Hematopoietic multipotent progenitor cell treated with erythropoietin and hydrocortisone succinate and interleukin-3 and kit ligand, for 4 days (in vitro differentiated cells): ENCODE results near the gene DHCR24.

Source experiments
- DNase-seq: peaks from one replicate; pipeline ENCODE4 v3.0.0-alpha.2; 2015

Gene DHCR24

DNA sequence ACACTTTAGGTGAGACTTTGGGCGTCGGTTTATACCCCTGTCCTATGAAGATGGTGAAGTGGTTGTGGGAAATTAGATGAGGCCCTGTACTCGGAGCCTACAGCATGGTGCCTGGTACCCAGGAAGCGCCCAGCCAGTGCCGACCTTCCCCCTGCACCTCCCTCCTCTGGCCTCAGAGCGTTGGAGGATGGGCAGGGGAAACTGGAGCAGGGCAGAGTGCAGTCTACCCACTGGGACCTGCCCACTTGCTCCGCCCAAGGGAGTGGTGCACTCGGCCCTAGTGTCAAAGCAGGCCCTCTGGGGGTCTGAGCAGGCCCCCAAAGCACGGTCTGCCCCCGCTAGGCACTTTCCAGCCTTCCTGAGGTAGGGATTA, 72.9 kb downstream of the DHCR24 start:
- DNase-seq: no peak

DNA sequence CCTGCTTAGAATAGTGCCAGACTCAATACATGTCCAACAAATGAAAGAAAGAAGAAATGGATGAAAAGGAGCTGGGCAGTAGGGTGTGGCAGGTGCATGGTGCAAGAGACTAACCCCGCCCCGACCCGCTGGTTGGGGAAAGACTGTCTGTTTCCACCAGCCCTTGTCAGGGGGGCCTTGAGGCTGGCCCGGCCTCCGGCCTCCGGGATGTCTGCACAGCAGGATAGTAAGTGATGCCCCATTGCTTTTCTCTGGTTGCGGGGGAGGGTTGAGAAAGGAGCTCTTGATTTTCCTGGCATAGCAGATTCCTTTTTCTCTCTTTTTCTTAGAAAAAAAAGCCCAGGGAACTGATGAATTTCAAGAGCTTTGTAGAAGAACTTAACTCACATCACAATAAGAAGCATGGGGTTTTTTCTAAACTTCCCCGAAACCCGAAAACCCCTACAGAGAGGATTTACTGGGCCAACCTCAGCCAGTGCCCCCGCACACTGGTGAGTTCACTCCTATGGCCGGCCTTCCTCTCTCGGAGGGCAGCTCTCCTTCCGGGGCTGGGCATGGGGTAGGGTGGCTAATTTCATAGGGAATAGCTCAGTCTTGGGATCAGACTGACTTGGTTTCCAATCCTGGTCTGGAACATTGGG, 73.4 kb downstream of the DHCR24 start:
- no peak for DNase-seq

DNA sequence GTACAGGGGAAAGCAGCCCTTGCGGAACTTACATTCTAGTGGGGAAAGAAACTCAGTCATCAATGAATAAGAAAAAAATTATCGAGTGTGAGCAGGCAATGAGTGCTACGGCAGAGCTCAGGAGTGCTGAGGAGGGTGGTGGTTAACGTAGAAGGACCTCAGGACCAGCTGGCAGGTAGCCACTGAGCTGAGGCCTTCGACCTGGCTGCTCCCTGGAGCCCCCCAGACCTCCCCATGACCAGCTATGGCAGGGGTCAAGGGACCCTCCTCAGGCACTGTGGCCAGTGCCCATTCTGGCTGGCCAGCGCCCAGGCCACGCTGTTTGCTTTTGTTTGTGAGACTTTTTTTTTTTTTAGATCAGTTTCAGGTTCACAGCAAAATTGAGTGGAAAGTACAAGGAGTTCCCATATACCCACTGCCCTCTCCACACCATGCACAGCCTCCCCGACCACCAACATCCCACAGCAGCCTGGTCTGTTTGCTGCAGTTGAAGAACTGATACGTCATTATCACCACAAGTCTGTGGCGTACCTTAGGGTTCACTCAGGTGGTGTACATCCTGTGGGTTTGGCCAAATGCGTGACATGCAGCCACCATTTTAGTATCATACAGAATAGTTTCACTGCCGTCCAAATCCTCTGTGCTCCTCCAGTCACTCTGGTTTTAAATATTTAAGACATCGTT, 74.1 kb downstream of the DHCR24 start:
- no peak for DNase-seq

DNA sequence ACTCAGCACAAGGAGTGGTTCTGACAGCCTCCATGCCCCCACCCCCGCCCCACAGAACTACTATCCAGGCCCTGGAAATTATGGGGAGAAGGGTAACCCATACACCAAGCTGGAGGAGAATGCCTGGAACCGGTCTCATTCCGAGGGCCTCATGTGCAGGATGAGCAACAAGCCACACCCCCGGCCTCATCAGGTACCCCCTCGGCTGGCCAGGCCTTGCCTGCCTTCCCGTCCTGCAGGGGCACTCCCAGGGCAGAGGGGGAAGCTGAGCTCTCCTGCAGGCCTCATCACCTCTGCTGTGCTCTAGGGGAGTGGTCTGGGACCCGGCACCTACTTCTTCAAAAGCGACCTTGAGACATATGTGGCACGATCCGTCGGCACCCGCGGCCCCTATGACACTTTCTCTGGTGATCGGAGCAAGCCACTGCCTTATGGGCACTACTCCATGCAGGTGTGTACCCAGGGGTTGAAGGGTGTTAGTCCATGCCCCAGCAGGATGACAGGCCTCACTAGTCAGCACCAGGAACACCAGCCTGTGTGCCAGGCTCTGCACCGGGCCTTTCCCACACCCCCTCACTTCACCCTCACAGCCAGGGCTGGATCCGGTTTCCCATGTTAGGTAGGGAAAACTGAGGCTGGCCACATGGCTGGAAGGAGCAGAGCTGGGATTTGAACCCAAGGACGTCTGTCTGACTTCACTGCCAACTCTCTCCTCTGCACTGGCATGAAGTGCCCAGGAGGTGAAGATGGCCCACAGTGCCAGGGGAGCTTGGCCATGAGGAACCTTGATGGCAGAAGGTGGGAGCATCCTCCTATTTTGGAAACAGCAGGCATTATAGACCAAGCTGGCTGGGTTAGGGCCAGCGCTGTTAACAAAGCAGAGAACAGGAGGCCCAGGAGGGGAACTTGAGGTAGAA, 75.0 kb downstream of the DHCR24 start:
- no peak for DNase-seq

DNA sequence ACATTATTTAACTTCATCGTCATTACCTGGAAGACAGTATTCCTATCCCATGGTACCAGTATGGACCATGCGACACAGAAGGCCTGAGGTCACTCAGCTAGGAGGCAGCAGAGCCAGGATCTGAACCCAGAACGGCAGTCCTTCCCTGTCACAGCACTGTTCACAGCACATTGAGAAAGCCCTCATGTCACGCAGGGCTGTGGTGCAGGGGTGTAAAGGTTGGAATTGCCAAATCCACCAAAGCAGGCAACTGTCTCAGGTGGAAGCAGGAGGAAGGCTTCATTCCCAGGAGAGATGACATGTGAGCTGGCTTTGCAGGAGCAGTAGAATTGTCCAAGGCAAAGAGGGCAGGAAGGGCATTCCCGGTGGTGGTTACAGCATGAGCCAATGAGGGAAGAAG, 75.9 kb downstream of the DHCR24 start:
- no peak for DNase-seq

DNA sequence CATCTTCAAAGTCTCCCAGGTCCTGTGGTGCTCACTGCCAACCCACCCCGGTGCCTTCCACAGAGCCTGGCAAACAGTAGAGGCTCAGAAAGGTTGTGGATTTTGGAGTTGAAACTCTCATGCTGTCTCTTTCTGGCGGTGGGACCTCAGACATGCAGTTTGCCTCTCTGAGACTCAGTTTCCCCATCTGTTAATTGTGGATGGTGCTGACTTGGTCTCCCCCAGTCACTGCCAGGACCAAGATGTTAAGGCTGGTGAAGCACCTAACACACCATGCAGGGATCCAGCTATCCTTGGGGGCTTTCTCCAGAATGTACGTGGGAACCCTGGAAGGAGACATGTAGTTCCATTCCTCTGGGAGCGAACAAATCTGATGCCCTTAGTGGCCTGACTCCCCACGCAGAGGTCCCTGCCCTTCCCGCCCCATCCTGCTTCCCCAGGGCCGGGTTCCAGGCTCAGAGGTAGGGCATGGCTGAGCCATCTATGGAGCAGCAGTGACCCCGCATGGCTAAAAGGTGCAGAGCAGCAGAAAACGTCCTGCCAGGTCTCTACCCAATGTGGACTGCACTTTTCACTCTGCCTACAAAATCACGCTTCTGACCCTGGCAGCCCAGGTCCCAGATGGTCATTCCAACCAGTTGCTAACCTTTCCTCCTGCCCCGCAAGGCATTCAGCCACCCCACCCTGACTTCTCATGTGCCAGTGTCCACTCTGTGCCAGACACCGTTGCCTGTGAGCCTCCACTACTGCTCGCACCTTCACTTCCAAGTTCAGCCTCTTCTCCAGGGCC, 76.6 kb downstream of the DHCR24 start:
- peak; percentile 80 for DNase-seq

DNA sequence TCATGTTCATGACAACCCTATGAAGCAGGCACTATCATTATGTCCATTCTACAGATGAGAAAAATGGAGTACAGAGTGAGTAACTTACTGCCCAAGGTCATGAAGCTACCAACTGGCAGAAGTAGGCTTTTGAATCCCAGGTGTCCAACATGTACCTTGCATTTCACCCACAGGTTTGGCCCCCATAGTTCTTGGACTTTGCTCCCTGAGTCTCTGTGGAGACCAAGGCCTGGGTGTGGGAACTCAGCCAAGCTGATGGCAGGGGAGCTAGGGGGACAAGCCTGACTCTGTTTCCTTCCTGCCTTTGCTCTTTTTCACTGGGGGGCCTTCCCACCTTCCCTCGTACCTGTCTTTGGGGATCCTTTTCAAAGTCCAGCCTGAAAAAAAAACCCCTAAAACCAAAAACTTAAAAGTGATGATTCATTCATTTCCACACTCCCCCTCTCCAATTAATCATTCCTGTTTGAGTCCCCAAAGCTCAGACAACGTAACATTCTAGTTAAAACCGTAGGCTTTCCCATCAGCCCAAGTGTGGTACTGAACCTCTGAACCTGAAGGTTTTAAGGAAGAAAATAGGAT, 77.4 kb downstream of the DHCR24 start:
- DNase-seq: no peak

DNA sequence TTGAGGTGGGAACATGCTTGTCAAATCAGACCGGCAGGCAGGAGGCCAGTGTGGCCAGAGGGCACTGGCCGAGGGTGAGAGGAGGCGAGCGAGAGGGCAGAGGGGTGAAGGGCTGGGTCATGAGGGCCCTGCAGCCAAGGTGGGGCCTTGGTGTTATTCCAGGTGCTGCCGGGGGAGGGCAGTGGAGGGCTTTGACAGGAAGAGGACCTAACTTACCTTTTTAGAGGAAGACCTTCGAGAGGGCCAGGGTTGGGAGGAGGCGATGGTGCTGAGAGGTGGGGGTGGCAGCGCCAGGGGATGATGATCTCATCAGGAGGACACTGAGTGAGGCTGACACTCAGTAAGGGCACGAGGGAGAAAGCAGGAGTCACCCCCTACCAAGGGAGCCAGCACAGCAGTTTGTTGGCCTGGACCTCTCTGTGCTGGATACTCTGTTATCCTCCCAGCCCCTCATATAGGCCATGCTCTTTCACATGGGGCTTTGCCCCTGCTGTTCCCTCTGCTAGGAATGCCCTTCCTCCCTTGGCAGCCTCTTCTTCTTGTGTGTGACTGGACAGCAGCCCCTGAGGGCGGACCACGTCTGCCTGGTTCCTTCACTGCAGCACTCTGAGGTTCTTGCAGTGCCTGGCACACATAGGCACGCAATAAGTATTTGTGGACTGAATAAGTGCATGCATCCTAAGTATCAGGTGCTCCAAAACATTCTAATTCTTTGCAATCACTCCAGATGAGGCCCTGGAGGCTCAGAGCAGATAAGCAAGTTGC, 78.4 kb downstream of the DHCR24 start:
- no peak for DNase-seq

DNA sequence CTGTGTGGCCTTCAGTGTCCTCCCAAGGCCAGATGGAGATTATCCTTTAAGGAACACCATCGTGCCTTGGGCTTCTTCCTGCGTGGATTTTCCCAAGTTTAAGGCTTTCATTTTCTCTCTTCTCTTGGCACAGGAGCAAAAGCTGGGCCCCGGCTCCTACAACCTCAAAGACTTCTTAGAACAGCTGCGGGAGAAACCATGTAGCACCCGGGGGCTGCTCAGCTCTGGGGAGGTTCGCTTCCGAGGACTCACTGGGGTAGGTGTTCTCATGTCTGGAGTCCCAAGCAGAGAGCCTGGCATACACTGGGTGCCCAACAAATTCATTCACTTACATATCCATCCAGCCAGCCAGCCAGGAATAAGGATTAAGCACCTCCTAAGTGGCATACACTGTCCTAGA, 79.2 kb downstream of the DHCR24 start:
- no peak for DNase-seq

DNA sequence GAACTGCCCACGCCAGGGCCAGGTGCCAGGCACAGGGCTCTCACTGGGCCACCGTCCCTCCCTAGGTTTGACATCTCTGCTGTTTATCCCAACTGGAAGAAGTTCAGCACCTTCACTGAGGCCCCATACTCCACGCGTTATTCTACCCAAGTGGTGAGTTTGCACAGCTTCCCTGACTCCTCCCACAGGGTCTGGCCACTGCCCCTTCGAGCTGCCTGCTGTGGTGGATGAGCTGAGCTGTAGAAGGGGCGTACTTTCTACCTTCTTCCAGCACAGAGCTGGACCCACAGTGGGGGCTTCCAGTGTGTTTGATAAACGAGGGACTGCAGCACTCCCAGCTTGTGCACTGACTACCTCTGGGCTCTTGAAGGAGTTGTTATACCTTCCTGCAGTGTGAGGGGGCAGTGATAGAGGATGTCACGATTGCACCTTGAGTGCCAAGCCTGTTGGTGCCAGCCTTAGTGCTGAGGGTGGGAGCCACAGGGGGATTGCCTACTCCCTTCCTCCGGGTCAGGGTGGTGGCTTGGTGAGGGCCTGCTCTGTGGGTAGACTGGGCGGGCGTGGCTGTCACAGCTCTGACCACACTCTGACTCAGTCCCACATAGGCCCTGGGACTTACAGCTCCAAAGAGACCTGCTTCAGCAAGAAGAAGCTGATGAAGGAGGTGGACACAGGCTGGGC, 79.9 kb downstream of the DHCR24 start:
- peak; percentile 87 for DNase-seq

DNA sequence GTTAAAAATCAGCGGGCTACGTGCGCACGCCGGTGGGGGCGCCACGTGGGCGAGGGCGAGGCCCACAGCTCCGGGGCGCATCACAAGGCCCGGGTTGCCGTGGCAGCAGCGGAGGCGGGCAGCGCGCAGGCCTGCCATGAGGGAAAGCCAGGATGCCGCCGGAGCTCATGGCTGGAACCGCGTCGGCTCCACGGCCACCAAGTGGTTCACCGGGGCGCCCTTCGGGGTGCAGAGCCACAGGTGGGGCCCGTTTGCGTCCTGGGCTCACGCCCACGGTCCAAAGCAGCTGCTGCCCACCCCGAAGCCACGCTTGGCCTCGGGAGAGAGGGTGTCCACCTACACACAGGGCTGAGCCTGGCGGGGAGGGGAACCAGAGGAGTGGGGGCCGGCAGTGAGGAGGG, 81.0 kb downstream of the DHCR24 start:
- DNase-seq: no peak

DNA sequence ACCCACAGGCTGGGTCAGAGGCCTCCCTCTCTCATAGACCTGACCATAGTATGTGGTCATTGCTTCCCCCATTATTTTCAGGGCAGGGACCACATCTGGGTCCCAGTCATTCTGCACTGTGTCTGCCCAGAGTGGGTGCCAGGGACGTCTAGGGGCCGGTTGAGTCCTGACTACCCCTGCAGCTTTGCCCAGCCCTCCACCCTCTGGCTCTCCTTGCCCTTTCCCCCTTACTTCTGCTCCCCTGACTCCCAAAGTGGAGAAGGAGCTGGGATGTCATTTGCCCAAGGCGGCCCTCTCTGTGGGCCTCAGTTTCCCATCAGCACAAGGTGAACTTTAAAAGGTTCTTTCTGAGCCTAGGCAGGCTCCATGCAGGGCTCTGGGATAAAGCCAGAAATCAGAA, 81.5 kb downstream of the DHCR24 start:
- DNase-seq: no peak

DNA sequence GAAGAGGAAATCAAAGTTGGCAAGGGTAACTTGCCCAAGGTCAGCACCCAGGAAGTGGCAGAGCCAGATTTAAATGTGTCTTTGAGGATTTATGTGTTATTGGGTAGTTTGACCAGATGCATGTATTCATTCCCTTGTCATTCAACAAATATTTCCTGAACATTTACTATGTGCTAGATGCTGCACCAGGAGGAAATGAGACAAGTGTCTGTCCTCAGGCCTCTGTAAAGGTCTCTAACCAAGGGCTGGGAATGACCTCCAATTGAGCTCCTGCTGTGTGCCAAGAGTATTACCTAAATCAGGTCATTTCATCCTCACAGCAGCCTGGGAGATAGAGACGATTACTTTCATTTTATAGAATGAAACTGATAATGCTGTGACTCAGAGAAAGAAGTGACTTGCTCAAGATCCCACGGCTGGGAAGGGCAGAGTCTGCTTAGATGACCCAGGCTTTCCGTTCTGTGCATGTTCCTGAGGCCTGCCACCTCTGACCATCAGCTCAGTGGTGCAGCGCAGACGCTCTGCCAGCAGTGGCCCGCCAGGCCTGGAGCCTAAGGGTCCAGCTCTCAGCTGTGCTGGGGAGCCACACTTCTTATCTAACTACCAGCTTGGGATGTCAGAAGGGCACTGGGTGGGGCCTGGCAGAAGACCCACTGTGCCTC, 82.4 kb downstream of the DHCR24 start:
- no peak for DNase-seq

DNA sequence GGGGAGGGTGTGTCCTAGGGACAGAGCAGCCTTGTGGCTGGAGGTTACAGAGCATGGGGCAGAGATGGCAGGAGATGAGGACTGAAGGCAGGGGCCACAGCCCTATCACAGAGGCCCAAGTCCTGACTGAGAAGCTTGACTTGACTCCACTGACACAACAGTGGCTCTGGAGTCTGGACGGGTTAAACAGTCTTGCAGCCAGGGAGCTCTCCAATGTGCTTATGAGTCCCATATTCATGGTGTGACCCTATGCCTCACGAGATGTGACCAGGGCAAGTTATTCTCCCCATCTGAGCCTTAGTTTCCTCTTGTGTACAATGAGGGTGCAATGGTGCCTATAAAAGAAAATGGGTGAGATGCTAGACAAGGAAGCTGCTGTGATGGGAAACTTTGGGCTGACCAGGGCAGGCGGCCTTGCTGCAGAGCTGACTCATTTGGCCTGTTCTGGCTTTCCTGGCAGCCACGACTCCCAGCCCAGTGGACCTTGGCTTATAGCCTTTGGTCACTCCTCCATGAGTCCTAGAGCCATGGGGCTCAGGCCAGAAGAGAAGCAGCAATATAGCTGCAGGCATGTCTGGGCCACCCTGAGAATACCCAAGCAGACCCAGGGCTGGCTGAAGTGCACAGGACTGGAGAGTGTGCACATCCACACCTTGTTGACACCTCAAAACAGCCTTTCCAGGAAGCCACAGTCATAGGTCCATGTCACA, 83.1 kb downstream of the DHCR24 start:
- peak; percentile 31 for DNase-seq

DNA sequence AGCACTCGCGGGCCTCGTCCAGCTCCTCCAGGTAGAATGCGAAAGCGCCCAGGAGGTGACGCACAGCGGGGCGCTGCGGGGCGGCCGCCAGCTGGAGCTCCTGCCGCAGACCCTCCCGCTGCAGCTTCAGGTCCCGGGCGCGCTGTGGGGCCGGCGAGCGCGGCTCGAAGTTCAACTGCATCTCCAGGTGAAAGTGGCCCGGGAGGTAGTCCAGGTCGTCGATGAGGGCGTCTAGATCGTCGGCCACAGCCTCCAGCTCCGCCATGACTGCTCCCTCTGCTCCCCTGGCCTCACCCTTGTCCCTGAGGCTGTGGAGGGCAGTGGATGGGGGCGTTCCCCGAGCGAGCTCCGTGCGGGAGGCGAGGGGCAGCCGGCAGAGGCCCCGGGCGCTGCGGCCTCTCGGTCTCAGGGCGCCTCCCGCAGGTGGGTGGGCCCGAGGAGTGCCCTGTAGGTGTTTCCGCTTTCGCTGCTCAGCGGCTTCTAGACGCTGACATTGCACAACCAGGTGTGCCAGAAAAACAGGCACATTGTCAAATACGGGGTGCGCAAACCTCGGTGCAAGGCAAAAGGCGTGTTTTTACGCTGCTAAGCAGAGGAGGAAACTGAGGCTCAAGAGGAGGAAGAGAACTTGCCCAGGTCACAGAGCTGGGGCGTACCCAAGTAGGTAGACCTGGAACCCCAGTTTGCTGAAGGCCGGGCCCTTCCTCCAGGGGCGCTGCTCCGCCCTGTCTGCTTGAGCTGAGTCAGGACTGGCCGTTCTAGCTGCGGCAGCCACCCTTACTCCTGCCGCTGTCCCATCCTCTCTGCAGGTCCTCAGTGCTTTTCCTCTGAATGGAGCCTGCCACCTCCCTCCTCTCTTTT, 85.9 kb downstream of the DHCR24 start, which contains the start of gene TTC22:
TSS of gene TTC22 (minus strand) at position 425 of the 861 bp plus-strand sequence. CDS start at position 265, 160 bp downstream.
- peak; percentile 78 for DNase-seq

DNA sequence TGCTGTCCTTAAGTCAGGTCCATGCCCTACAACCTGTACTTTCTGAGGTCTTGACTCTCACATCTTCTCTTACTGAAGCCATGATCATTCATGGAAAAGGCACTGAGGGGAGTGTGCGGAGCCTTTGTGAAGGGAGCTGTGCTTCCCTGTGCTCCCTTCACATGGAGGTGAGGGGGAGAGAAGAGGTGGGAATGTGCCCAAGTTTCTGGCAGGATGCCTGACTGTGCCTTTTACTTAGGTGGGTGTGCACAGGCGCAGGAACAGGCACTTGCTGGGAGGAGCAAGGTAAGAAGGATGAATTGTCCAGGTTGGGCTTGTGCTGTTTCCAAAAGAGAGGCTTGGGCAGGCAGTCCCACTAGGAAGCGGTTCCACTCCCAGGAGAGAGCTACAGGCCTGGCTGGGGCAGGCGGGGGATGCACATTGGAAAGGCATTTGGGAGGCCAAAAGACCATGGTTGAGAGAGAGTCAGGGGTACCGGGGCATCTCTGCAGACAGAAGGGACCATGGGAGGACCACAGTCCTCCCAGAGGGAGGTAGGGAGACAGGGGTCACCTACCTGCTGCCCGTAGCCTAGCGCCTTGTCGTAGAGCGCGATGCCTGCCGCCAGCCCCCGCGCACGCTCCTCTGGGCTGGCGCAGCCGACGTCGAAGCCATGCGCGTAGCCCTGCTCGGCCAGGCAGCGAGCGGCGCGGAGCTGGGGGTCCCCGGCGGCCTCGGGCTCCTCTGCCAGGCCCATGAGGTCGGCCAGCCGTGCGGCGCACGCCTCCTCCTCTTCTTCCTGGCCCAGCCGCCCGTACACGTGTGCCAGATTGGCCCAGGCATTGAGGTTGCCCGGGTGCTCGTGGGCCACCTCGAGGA, 86.7 kb downstream of the DHCR24 start:
- DNase-seq: no peak
